Left renal cortex interstitium (tissue), 4 donors: Measurements from ENCODE around the gene KCNH6. TPM values are rescaled to one million over a fixed set of nuclear protein-coding genes. Genes with fewer than 3 reads are reported as not detected.

Experiments
- DNase-seq, 4 donors: peaks; one replicate each; pipeline ENCODE4 v3.0.0-alpha.2; 2013; ENCODE audit warnings: low read depth in 4 of 4, low spot score in 2 of 4, missing footprints in 1 of 4
- polyA plus RNA-seq, 4 donors: library from polyadenylated mRNA; unstranded; fragments of 120-200 nt; gene quantifications; one replicate each; pipeline ENCODE4 v1.2.1, GENCODE V29; 2013; ENCODE audit not compliant: insufficient read length in 4 of 4

KCNH6 gene
- polyA plus RNA-seq, 4 donors = 1.4 to 2.7 (median 1.8) TPM

GRCh38 chr17:63529711-63530556 is 6.8 kb downstream of the KCNH6 start:
- no peak for DNase-seq

- no peak for DNase-seq
Measured at GRCh38 chr17:63530557-63531021, 7.4 kb downstream of the KCNH6 start.

- DNase-seq = no peak
Measured at GRCh38 chr17:63531022-63531965, 8.1 kb downstream of the KCNH6 start.

- DNase-seq = no peak
Measured at GRCh38 chr17:63533433-63534077, 10.4 kb downstream of the KCNH6 start.

GRCh38 chr17:63534078-63534570 is 11.0 kb downstream of the KCNH6 start:
- DNase-seq = no peak

GRCh38 chr17:63534816-63535455 is 11.8 kb downstream of the KCNH6 start:
- no peak for DNase-seq

GRCh38 chr17:63535640-63536039 is 12.5 kb downstream of the KCNH6 start:
- no peak for DNase-seq

GRCh38 chr17:63537001-63537400 is 13.8 kb downstream of the KCNH6 start:
- no peak for DNase-seq

- DNase-seq = no peak
Measured at GRCh38 chr17:63537991-63538692, 15.0 kb downstream of the KCNH6 start.

- no peak for DNase-seq
Measured at GRCh38 chr17:63538693-63539595, 15.8 kb downstream of the KCNH6 start.

GRCh38 chr17:63540590-63540989 is 17.4 kb downstream of the KCNH6 start:
- no peak for DNase-seq

- no peak for DNase-seq
Measured at GRCh38 chr17:63542218-63542545, 19.0 kb downstream of the KCNH6 start.

GRCh38 chr17:63542942-63543821 is 20.0 kb downstream of the KCNH6 start:
- no peak for DNase-seq

- no peak for DNase-seq
Measured at GRCh38 chr17:63543822-63544420, 20.8 kb downstream of the KCNH6 start.

GRCh38 chr17:63544467-63545301 is 21.5 kb downstream of the KCNH6 start:
- no peak for DNase-seq

GRCh38 chr17:63546308-63547082 is 23.3 kb downstream of the KCNH6 start:
- DNase-seq = no peak
